K562 (cell line): Measurements from ENCODE around the gene CPM. TPM values are rescaled to one million over a fixed set of nuclear protein-coding genes. Genes with fewer than 3 reads are reported as not detected.

Experiments used
- ATAC-seq: fragments of 200-7000 bp; cut with Tn5 transposase; 3 replicates; pipeline ENCODE4 v1.9.1; 2020; ENCODE audit warnings: moderate library complexity
- BruUV-seq: library from RNA; stranded (reverse); fragments of 400-500 nt; replicated peaks from 2 replicates; lab custom pipeline; 2021; lab: Mats Ljungman, UMichigan
- CTCF ChIA-PET: fragments of 300-600 bp; formaldehyde crosslinking; extraction: SDS; loops from one replicate; lab custom pipeline; 2021; ENCODE audit warnings: low intra/inter-chr PET ratio; lab: Yijun Ruan, JAX
- POLR2A ChIA-PET: fragments of 300-600, 350-650 bp; sonication (Branson Sonifier 250); formaldehyde crosslinking; extraction: SDS; loops from one replicate; lab custom pipeline; 2021; ENCODE audit warnings: antibody characterized with exemption, inconsistent platforms; lab: Yijun Ruan, JAX
- DNase-seq, 4 experiments: peaks; one replicate each; pipeline versions ENCODE4 v3.0.0 to v3.0.0-alpha.2; 2011 to 2018; ENCODE audit warnings: low spot score in 3 of 4, mixed read lengths in 3 of 4; ENCODE audit errors: extremely low read depth in 1 of 4
- FAIRE-seq: peaks from 2 replicates; lab custom pipeline; 2011; peaks lifted over from hg19 to GRCh38; lab: Jason Lieb, UNC
- H2AFZ ChIP-seq: 2 replicates; pipeline ENCODE4 v1.6.0; 2011; ENCODE audit warnings: low read depth, low read length, control low read depth, inconsistent platforms
- H3K27ac ChIP-seq: fragments of 200-600 bp; 3 replicates; pipeline ENCODE4 v1.8.0; 2011; ENCODE audit warnings: low read depth, mild to moderate bottlenecking, control low read depth, inconsistent platforms, low read length, moderate library complexity, mixed read lengths; ENCODE audit errors: extremely low read depth
- H3K27me3 ChIP-seq, 2 experiments: fragments of 300-600 bp in 1 of 2; 2 replicates in 1 of 2; 3 replicates in 1 of 2; pipeline versions ENCODE4 v1.6.0 to v1.8.0; 2011; ENCODE audit warnings: inconsistent platforms in 2 of 2, low read length in 2 of 2, mild to moderate bottlenecking in 1 of 2, mixed read lengths in 1 of 2, moderate library complexity in 1 of 2; ENCODE audit not compliant: control insufficient read depth in 2 of 2, insufficient read depth in 2 of 2
- H3K36me3 ChIP-seq: fragments of 300-600 bp; 3 replicates; pipeline ENCODE4 v1.8.0; 2011; ENCODE audit warnings: mild to moderate bottlenecking, low read length, inconsistent platforms; ENCODE audit not compliant: control insufficient read depth, insufficient read depth
- H3K4me1 ChIP-seq, 2 experiments: fragments of 200-600 bp in 1 of 2; replicated peaks in 1 of 2; 2 replicates in 1 of 2; 3 replicates in 1 of 2; pipeline versions ENCODE4 v1.5.1 to v1.8.0; 2011; ENCODE audit warnings: inconsistent platforms in 2 of 2, low read length in 2 of 2, mild to moderate bottlenecking in 1 of 2, mixed read lengths in 1 of 2, moderate library complexity in 1 of 2; ENCODE audit not compliant: control insufficient read depth in 2 of 2, insufficient read depth in 2 of 2
- H3K4me2 ChIP-seq: 2 replicates; pipeline ENCODE4 v1.6.1; 2011; ENCODE audit warnings: low read length, control low read depth, inconsistent platforms, mixed read lengths; ENCODE audit not compliant: insufficient read depth
- H3K4me3 ChIP-seq: fragments of 200-600 bp; sonication (generic), shearing (Covaris generic); 2 replicates; pipeline ENCODE4 v1.5.1; 2016; ENCODE audit warnings: control low read depth, inconsistent platforms
- H3K79me2 ChIP-seq: fragments of 200-600 bp; 3 replicates; pipeline ENCODE4 v1.8.0; 2011; ENCODE audit warnings: low read length, inconsistent platforms; ENCODE audit not compliant: control insufficient read depth, insufficient read depth
- H3K9ac ChIP-seq, 2 experiments: 2 replicates each; pipeline versions ENCODE4 v1.6.0 to v1.6.1; 2011; ENCODE audit warnings: low read depth in 2 of 2, low read length in 2 of 2, control low read depth in 1 of 2, inconsistent platforms in 1 of 2, mild to moderate bottlenecking in 1 of 2, mixed read lengths in 1 of 2; ENCODE audit not compliant: insufficient read depth in 1 of 2
- H3K9me1 ChIP-seq: one replicate; pipeline ENCODE4 v1.6.0; 2011; ENCODE audit warnings: inconsistent platforms, mild to moderate bottlenecking, low read length, moderate library complexity; ENCODE audit not compliant: control insufficient read depth, insufficient read depth
- H3K9me3 ChIP-seq: replicated peaks from 2 replicates; pipeline ENCODE4 v1.5.1; 2011; ENCODE audit warnings: low read depth, low read length, inconsistent platforms; ENCODE audit not compliant: control insufficient read depth, insufficient read depth
- H4K20me1 ChIP-seq: replicated peaks from 2 replicates; pipeline ENCODE4 v1.6.1; 2011; ENCODE audit warnings: low read length, inconsistent platforms, mixed read lengths; ENCODE audit not compliant: control insufficient read depth, insufficient read depth
- CCAR2 ChIP-seq: fragments of 200-400 bp; formaldehyde crosslinking; IDR thresholded peaks from 2 replicates; pipeline ENCODE4 v1.6.1; 2017; ENCODE audit warnings: mild to moderate bottlenecking, low read depth, low read length
- EHMT2 ChIP-seq: fragments of 450-650 bp; IDR thresholded peaks from 2 replicates; pipeline ENCODE4 v1.6.1; 2018; ENCODE audit warnings: antibody characterized with exemption
- MEF2A ChIP-seq: IDR thresholded peaks from 2 replicates; pipeline ENCODE4 v1.6.1; 2011; ENCODE audit warnings: low read depth, mild to moderate bottlenecking, low read length, moderate library complexity; ENCODE audit not compliant: control insufficient read depth
- NFXL1 ChIP-seq: fragments of 450-650 bp; formaldehyde crosslinking; IDR thresholded peaks from 2 replicates; pipeline ENCODE4 v1.4.0; 2021; ENCODE audit warnings: mild to moderate bottlenecking
- OTX1 ChIP-seq: fragments of 450-650 bp; formaldehyde crosslinking; IDR thresholded peaks from 2 replicates; pipeline ENCODE4 v1.4.0; 2022; ENCODE audit warnings: mild to moderate bottlenecking
- RERE ChIP-seq: sonication (generic); formaldehyde crosslinking; IDR thresholded peaks from 2 replicates; pipeline ENCODE4 v1.8.0; 2023; ENCODE audit warnings: missing genetic modification reagents, mild to moderate bottlenecking, borderline replicate concordance
- SRSF7 ChIP-seq: fragments of 200-400 bp; formaldehyde crosslinking; optimal IDR thresholded peaks from 2 replicates; pipeline ENCODE3; 2017; ENCODE audit warnings: mild to moderate bottlenecking, low read depth, low read length
- TARDBP ChIP-seq: fragments of 450-650 bp; IDR thresholded peaks from 2 replicates; pipeline ENCODE4 v1.6.1; 2016
- TFE3 ChIP-seq: fragments of 450-650 bp; formaldehyde crosslinking; IDR thresholded peaks from 2 replicates; pipeline ENCODE4 v1.4.0; 2020; ENCODE audit warnings: mild to moderate bottlenecking, mixed read lengths
- ZZZ3 ChIP-seq: fragments of 450-650 bp; IDR thresholded peaks from 2 replicates; pipeline ENCODE4 v1.6.1; 2016; ENCODE audit warnings: antibody characterized with exemption, mild to moderate bottlenecking, moderate library complexity
- WGBS: fragments of 100-300 bp; shearing (Covaris generic); methylation state at CpG from one replicate; pipeline ENCODE4 v1.1.6; 2016; ENCODE audit warnings: low coverage, mixed read lengths; ENCODE audit not compliant: insufficient coverage; ENCODE audit errors: missing lambda C conversion rate; 5-methylcytosine and 5-hydroxymethylcytosine counted together
- in situ Hi-C: fragments of 300-500 bp; cut with MboI; formaldehyde crosslinking; loops from 4 replicates; pipeline ENCODE4 v1.15.0; 2018; ENCODE audit warnings: inconsistent platforms, mixed read lengths
- intact Hi-C: fragments of 100-400 bp; cut with micrococcal nuclease; formaldehyde crosslinking; loops from 2 replicates; pipeline ENCODE4 v1.14.2; 2022
- polyA plus RNA-seq, 8 experiments: library from polyadenylated mRNA; depleted of rRNA in 4 of 8; stranded (reverse) in 5 of 8; unstranded in 3 of 8; fragments of >200 nt; fragmentation: Nextera tagmentation in 2 of 8; fragmentation: Illumina TruSeq in 1 of 8; extraction: Ambion mirVana in 2 of 8; extraction: Trizol in 1 of 8; gene quantifications; 2 replicates each; pipeline versions ENCODE4 v1.2.1 to v1.2.3, GENCODE V29; 2011 to 2014; ENCODE audit warnings: inconsistent platforms in 1 of 8, missing spikeins in 1 of 8
- total RNA-seq, 7 experiments: library from RNA; depleted of rRNA in 6 of 7; stranded (reverse); fragments of >200 nt in 6 of 7; fragmentation: Illumina TruSeq in 2 of 7; extraction: Trizol in 2 of 7; gene quantifications; 2 replicates each; pipeline versions ENCODE4 v1.2.1 to v1.2.3, GENCODE V29; 2011 to 2021; ENCODE audit warnings: low replicate concordance in 1 of 7

CPM gene
- total and polyA plus RNA-seq, 9 of the 15 experiments (the other 6 are each of a cell fraction or from before 2014, with no cell fraction given), result 0.31 TPM; not detected in 8

GRCh38 chr12:68861890-68862289 is 71.1 kb downstream of the CPM start:
- H3K9me3 ChIP-seq, result no peaks in the 10 kb centered on the region
- peak; percentile 7; the same call in 1 of the 2 replicates for TF ChIP-seq TFE3
- no peak for TF ChIP-seq NFXL1 (CRISPR knock-in tag)
- TF ChIP-seq, all 486 proteins: peak for 1
- no peaks in the 10 kb centered on the region for H3K79me2 ChIP-seq
- H2AFZ ChIP-seq, result no peak overlapping the region
- ChIA-PET CTCF (no interaction called here), POLR2A (no interaction called here)
- no peak overlapping the region for H3K4me3 ChIP-seq
- 5% methylated on average over 3 of the region's 3 CpGs for WGBS
- intact Hi-C loops (loop anchor here (5.0 kb wide), 1 partner anchor 390 kb away; no protein-coding TSS in a partner anchor), in situ Hi-C loops (loop anchor here (25.0 kb wide), 1 partner anchor 200 kb away; no protein-coding TSS in a partner anchor)
- H3K9me1 ChIP-seq, result no peaks in the 10 kb centered on the region
- FAIRE-seq (no peak), DNase-seq (no peak), ATAC-seq (no peak)
- H4K20me1 ChIP-seq, result no peaks in the 10 kb centered on the region; the same call in 1 of the 2 replicates
- no peak overlapping the region for H3K27ac ChIP-seq
- no TSS peak for BruUV-seq
- no peak overlapping the region for H3K9ac ChIP-seq
- H3K36me3 ChIP-seq, result no peaks in the 10 kb centered on the region
- no peaks in the 10 kb centered on the region for H3K4me1 ChIP-seq
- H3K27me3 ChIP-seq, result peaks cover 4 to 11% of the 10 kb centered on the region in 2 experiments; a peak in 3 of 5 replicates
- no peak overlapping the region for H3K4me2 ChIP-seq

- no peaks in the 10 kb centered on the region for H4K20me1 ChIP-seq
- H3K27me3 ChIP-seq, result peaks cover 13 to 19% of the 10 kb centered on the region in 2 experiments; a peak in 4 of 5 replicates
- FAIRE-seq (no peak), ATAC-seq (no peak), DNase-seq (no peak)
- no peaks in the 10 kb centered on the region for H3K4me1 ChIP-seq
- no peak overlapping the region for H3K9ac ChIP-seq
- no peaks in the 10 kb centered on the region for H3K79me2 ChIP-seq
- 0% methylated on average over 3 of the region's 3 CpGs for WGBS
- H3K9me3 ChIP-seq, result no peaks in the 10 kb centered on the region
- no peaks in the 10 kb centered on the region for H3K36me3 ChIP-seq
- intact Hi-C loops, result no loop called here
- H3K4me3 ChIP-seq, result no peak overlapping the region
- no peak overlapping the region for H3K27ac ChIP-seq
- H3K4me2 ChIP-seq, result no peak overlapping the region
- ChIA-PET CTCF (no interaction called here), POLR2A (no interaction called here)
- BruUV-seq, result no TSS peak
- H3K9me1 ChIP-seq, result no peaks in the 10 kb centered on the region
- no peak overlapping the region for H2AFZ ChIP-seq
- in situ Hi-C loops, result loop anchor here (25.0 kb wide), 1 partner anchor 206 kb away; no protein-coding TSS in a partner anchor
- TF ChIP-seq MEF2A (no peak), RERE (no peak), ZZZ3 (no peak), TARDBP (no peak), SRSF7 (no peak), EHMT2 (no peak), CCAR2 (no peak), OTX1 (CRISPR knock-in tag) (no peak)
Observed at GRCh38 chr12:68856510-68856909, 76.5 kb downstream of the CPM start.
